Bronchial epithelial cell (primary cell): Measurements from ENCODE around the gene TMOD2. TPM values are rescaled to one million over a fixed set of nuclear protein-coding genes. Genes with fewer than 3 reads are reported as not detected.

Source experiments
- DNase-seq: peaks from one replicate; pipeline ENCODE4 v3.0.0-alpha.2; 2010; ENCODE audit warnings: low read depth
- FAIRE-seq: peaks from 2 replicates; lab custom pipeline; 2011; peaks lifted over from hg19 to GRCh38; lab: Jason Lieb, UNC
- H3K27me3 ChIP-seq: 2 replicates; pipeline ENCODE4 v1.5.1; 2011; ENCODE audit warnings: low read length; ENCODE audit not compliant: control insufficient read depth, insufficient read depth
- H3K36me3 ChIP-seq: 2 replicates; pipeline ENCODE4 v1.5.1; 2011; ENCODE audit warnings: low read length; ENCODE audit not compliant: control insufficient read depth, insufficient read depth
- H3K4me3 ChIP-seq: 2 replicates; pipeline ENCODE4 v1.5.1; 2011; ENCODE audit warnings: mild to moderate bottlenecking, low read depth, low read length, control low read depth
- CTCF ChIP-seq: IDR thresholded peaks from 2 replicates; pipeline ENCODE4 v1.5.1; 2011; ENCODE audit warnings: mild to moderate bottlenecking, moderate library complexity, low read length, control low read depth, inconsistent platforms; ENCODE audit not compliant: insufficient read depth, severe bottlenecking
- total RNA-seq: library from RNA; depleted of rRNA; stranded (reverse); fragments of >200 nt; gene quantifications from 2 replicates; pipeline ENCODE4 v1.2.1, GENCODE V29; 2014

Gene TMOD2
- total RNA-seq, 1 donor from 2014 or later: 2.1 TPM

DNA sequence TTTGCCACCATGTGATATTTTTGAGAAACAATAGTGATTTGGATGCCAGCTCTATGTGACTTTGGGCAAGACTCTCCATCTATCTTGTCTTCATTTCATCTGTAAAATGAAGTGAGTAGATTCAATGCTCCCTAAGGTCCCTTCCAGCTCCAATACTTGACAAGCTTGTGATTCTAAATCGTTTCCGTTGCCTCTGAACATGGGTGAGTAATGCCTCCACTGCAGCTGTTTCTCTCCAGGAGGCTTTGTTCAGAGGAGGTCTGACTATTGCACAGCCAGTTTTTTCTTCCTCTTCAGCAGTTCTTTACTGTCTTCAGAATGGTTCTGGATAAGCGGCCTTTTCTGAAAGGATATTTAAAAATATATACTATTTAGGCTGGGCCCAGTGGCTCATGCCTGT, 63.2 kb downstream of the TMOD2 start:
- no peak for TF ChIP-seq CTCF
- H3K36me3 ChIP-seq: no peaks in the 10 kb centered on the region
- no peaks in the 10 kb centered on the region for H3K27me3 ChIP-seq
- no peak for FAIRE-seq
- H3K4me3 ChIP-seq: no peak overlapping the region
- no peak for DNase-seq

DNA sequence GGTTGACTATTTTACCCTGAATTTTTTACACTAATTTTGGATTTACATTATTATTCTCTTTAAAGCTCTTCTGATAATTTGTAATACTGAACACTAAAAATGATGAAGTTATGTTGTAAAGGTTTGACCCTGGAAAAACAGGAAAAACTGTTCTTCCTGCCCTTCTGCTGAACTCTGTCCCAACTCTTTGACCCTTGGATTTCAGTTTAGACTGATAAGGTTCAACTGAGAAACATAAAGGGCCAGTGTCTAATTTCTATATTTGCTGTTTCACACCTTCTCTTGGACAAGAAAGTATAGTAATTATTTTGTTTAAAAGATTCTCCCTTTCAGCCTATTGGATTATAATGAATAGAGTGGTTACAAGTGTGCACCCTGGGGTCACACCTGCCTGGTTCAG, 65.2 kb downstream of the TMOD2 start:
- no peak for FAIRE-seq
- Histone ChIP-seq H3K36me3 (no peaks in the 10 kb centered on the region), H3K27me3 (no peaks in the 10 kb centered on the region), H3K4me3 (no peak overlapping the region)
- TF ChIP-seq CTCF: no peak
- DNase-seq: no peak

- H3K36me3 ChIP-seq: no peaks in the 10 kb centered on the region
- no peak for FAIRE-seq
- no peak overlapping the region for H3K4me3 ChIP-seq
- TF ChIP-seq CTCF: no peak
- H3K27me3 ChIP-seq: no peaks in the 10 kb centered on the region
- no peak for DNase-seq
Measured at GRCh38 chr15:51818150-51818549, 66.8 kb downstream of the TMOD2 start.

DNA sequence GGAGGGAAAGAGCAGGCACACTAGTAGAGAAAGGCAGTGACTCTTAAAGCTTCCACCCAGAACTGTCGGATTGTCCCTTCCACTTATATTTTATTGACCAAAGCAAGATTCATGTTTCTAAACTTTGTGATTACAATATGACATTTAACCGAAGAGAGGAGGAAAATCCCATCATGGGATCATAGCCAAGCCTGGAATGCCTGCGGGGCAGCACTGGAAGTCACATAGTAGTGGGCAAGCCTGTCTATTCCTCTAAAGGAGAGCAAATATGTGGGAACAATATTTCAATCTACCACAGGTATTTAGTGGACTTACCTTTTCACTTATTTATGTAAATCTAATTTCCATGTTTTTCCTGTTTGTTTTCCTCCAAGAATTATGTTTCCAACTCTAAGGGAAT, 74.3 kb downstream of the TMOD2 start:
- no peak for FAIRE-seq

DNA sequence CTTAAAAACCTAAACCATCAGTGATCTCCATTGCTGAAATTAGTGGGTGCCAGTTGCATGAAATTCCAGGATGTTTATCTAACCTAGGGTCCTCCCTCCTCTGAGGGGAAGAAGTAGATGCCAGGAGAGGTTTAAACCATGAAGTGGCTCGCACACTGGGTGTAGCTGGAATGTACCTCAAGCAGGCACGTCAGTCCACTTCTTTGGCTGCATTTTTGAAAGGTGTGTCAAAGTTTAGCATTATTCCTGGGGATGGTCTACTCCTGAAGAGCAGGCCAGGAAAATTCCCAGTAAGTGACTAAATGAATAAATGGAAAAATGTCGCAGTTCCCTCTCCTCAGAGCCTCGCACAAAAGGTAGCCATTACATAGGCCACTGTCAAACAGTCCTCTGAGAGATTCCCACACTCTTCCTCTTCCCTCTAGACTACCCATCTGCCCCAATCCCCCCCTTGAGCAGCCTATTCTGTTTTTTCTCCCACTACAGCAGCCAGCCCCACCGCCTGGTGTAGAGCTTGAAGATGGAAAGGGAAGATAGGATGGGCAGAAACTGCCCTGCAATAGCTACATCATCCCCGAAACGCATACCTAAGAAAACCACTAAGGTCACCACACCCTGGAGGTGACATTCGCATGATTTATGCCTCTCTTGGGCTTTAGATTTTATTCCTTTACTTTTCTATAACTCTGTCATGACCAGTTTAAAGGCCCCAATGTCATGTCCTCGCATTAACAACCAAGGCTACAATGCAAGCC, 77.4 kb downstream of the TMOD2 start:
- no peak for TF ChIP-seq CTCF
- peak; percentile 82 for DNase-seq
- no peak overlapping the region for H3K4me3 ChIP-seq
- FAIRE-seq: no peak
- no peaks in the 10 kb centered on the region for H3K36me3 ChIP-seq
- no peaks in the 10 kb centered on the region for H3K27me3 ChIP-seq

More for the DNA sequence above, 74.3 kb downstream of the TMOD2 start:
- no peak for DNase-seq
- Histone ChIP-seq H3K36me3 (no peaks in the 10 kb centered on the region), H3K4me3 (no peak overlapping the region), H3K27me3 (no peaks in the 10 kb centered on the region)
- no peak for TF ChIP-seq CTCF
